GM18505 (cell line): ENCODE results near the gene ELP5.

Source experiments
- ATAC-seq: cut with Tn5 transposase; IDR thresholded peaks from one replicate; pipeline ENCODE4 v1.9.1; 2021; ENCODE audit not compliant: unreplicated experiment
- POLR2A ChIP-seq: IDR thresholded peaks from 4 replicates; pipeline ENCODE4 v1.6.1; 2011; ENCODE audit warnings: borderline replicate concordance; ENCODE audit not compliant: insufficient read depth, insufficient read length; ENCODE audit errors: extremely low read depth

Gene ELP5

DNA sequence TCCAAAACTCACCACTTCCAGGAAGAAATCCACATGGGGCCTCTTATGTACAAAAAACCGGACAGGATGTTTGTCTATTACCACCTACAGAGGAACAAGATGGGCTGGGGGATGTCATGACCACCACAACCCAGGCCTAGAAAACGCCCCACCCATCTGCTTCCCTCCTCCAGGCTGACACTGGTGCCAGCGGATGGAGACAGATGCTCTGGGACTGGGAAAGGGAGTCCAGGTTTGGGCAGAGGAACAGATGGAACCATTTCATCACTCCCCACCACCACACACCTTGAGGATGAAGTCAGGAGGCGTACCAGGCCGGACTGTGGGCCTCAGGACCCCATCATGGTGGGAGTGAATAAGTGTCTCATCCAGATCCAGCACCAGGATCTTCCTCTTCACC lies 5.2 kb upstream of the ELP5 start:
- ATAC-seq, result no peak
- TF ChIP-seq POLR2A, result no peak

DNA sequence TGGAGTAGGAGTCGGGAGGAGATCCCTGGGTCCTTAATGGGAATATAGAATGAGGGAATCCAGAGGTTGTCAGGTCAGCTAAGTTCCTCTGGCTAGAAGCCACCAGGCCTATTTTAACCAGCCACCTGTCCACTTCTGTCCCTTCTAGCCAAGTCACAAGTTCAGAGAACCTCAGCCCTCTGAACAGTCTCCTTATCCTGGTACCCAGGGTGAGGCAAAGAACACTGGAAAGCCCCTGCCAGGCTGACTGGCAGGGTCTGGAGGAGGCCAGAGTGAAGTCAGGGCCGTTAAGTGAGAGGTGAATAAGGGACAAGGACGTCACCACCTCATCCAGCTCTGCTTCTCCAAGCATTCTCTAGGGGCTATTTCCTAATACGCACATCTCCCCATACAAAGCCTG lies 3.2 kb upstream of the ELP5 start:
- TF ChIP-seq POLR2A, result no peak
- ATAC-seq, result no peak

DNA sequence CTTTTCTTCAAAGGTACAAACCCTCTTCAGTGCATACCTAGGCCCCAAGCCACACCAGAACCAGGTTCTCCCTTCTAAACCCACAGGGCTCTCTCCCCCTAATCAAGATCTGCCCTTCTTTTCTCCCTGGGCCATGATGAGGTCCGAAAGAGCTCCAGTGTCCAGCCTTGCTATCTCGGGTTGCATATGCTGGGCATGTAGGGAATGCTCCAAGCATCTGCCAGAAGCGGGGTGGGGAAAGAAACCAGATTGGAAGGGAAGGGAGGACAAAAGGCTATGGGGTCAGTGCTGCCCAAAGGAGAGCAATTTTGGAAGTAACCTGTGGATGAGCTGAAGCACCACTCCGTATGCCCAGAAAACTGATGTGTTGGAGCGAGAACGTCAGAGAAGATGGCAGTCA lies 2.8 kb upstream of the ELP5 start:
- ATAC-seq, result no peak

DNA sequence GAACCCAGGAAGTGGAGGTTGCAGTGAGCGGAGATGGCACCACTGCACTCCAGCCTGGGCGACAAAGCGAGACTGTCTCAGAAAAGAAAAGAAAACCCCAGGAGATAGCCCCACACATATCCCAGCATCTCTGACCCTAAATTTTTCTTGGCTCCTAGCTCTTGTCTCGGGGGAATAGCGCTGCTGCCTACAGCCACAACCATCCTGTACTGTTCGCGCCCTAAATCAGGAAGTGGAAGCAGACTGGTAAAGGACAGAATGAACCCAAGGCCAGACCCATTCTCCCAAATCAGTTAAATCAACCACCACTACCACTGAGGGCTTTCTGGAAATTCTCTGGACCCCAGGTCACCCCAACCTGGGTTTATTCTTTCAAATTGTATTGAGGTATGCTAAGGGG lies 2.2 kb upstream of the ELP5 start:
- no peak for TF ChIP-seq POLR2A
- no peak for ATAC-seq

More for the DNA sequence above, 2.8 kb upstream of the ELP5 start:
- TF ChIP-seq POLR2A, result no peak

DNA sequence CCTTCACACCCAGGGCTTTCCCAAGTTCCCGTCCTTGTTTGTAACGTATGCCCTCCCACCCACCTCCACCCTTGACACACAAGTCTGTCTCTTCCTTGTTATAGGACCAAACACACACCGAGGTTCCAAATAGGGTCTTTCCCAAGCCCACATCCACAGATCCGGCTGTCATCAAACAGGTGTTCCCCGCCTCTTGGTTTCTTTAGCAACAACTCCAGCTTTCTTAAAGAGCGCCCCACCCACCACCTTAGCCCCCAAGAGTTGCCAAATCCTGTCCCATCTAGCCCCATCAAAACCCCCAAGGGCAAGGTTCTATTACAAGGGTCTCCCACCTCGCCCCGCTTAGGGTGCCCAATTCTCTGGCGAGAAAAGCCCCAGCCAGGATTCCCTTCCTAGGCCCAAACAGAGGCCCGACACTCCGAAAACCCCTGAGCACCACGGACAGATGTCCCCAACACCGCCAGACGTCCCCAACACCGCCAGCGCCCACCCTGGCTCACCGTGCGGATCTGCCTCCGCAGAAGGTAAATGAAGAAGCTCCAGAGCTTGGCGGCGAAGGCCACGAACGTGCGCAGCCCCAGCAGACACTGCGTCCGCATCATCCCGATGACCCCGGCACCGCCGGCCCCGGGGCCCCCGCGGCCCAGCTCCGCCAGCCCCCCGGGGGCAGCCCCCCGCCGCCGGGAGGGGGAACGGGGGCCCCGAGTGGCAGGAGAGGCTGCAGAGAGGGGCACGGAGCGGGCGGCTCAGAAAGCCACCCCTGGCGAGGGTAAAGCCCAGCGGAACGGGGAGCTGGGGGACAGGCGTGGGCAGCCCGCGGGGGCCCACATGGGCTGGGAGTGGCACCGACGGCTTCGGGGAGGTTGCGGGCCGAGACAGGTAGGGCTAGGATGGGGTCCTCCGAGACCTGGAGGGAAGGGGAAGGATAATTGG lies 1.1 kb upstream of the ELP5 start:
- TF ChIP-seq POLR2A, result no peak
- peak; percentile 4 for ATAC-seq

DNA sequence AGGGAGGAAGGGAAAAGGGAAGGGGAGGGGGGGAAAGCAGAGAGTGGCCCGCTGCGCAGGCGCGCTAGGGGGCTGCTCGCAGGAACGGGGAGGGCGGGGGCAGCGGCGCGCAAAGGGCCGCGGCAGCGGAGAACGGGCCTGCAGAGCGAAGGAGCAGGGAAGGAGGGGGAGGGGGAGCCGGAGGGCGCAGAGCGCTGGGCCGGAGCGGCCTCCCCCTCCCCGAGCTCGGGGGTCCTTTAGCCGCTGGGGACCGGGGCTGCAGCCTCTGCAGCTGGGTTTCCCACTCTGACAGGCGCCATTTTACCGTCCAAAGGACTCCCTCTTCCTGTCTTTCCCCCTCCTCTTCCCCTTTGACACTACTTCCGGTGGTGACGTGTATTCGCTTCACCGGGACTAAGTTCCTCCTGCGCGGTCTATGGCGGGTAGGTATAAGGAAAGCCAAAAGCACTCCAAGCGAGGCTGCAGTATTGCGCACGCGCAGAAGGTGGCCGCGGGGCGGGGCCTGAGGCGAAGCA lies 297 bp upstream of the ELP5 start, which contains the start of gene CTDNEP1:
Gene CTDNEP1 (minus strand): TSS at position 74 of the 515 bp plus-strand sequence. CDS start 438 bp downstream, outside the sequence.
- peak; percentile 82 for ATAC-seq
- TF ChIP-seq POLR2A, result peak; percentile 58

DNA sequence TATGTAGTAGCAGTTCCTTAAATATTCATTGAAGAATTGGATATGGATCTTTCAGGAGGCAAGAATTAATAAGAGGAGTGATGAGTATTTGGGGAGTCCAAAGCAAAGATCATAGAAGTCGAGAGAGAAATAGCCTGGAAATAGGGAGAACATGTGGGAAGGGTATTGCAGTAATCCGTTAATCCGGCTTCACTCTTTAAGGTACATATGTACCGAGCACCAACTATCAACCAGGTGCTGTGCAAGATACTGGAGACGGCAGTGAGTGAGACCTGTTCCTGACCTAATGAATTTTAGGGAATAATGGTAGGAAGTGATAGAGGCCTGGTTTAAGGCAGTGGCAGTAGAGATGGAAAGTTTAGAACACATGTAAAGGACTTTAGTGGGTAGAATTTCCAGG lies 1.1 kb downstream of the ELP5 start:
- TF ChIP-seq POLR2A, result no peak
- no peak for ATAC-seq

DNA sequence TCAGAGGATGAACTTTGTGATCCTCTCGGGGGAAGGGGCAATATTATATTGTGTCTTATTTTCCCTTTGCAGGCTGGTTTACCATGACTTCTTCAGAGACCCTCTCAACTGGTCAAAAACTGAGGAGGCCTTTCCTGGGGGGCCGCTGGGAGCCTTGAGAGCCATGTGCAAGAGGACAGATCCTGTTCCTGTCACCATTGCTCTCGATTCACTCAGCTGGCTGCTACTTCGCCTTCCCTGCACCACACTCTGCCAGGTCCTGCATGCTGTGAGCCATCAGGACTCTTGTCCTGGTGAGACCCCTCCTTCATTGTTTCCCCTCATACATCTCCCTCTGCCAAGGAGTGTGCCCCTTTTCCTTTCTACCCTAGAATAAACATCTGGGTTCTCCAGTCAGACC lies 2.5 kb downstream of the ELP5 start:
- ATAC-seq, result no peak
- TF ChIP-seq POLR2A, result no peak

DNA sequence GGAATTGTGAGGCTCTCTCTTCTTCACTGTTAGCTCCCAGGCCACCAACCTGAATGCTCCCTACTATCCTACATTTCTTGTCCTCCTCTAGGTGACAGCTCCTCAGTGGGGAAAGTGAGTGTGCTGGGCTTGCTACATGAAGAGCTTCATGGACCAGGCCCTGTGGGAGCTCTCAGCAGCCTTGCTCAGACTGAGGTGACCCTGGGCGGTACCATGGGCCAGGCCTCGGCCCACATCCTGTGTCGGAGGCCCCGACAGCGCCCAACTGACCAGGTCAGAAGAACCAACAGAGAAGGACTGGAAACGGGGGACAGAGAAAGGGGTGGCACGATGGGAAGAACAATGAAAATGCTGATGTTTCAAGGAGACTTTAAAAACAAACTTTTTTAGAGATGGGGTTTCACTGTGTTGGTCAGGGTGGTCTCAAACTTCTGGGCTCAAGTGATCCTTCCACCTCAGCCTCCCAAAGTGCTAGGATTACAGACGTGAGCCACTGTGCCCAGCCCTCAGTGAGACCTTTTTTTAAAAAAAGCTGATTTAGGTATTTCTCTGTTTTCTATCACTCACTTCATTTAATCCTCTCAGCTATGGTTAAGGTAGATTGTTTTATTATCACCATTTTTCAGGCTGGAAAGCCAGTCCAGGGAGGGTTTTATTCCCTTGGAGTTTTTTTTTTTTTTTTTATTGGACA lies 4.9 kb downstream of the ELP5 start:
- no peak for TF ChIP-seq POLR2A
- no peak for ATAC-seq

DNA sequence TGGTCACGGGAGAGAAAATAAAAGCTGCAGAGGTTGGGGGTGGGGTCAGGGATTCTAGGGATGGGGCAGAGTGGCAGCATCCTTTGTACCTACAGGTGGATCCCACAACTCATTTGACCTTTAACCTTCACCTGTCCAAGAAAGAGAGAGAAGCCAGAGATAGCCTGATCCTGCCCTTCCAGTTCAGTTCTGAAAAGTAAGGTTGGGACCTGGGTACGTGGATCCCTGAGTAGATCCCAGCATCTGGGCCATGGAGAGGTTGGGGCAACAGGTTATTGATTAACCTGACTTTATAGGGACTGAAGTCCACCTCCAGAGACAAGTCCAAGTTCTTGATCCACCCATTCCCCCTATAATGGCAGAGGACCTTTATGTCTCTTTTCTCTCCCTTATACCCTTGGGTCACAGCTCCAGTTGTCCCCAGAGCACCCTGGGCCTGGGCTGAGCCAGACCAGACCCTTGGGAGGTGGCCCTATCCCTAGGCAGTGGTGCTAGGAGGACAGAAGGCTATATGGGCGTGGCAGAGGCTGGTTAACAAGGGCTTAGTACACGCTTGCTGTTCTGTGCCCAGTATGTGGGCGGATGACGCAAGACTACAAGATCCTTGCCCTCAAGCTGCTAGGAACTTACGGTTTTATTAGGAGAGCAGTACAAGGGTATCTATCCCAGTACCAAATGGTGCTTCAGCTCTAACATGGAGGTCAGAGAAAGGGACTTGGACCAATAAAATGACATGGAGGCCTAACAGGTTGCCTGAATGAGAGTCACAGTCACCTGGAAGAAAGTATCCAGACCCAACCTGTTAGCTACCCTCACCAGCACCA lies 6.9 kb downstream of the ELP5 start:
- ATAC-seq, result no peak
- no peak for TF ChIP-seq POLR2A

DNA sequence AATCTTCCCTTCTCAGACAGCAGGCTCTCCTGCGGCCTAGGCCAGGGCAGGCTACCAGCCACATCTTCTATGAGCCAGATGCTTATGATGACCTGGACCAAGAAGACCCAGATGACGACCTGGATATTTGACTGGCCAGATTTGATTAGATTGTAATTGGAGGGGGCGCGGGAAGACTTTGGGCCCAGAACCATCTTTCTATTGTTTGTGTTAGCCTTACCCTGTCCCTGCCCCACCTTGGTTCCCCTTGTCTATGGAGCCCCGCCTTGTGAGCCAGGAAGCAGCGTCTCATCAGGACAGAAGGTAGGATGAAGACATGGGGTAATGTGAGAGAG lies 7.5 kb downstream of the ELP5 start:
- no peak for ATAC-seq
- TF ChIP-seq POLR2A, result no peak

DNA sequence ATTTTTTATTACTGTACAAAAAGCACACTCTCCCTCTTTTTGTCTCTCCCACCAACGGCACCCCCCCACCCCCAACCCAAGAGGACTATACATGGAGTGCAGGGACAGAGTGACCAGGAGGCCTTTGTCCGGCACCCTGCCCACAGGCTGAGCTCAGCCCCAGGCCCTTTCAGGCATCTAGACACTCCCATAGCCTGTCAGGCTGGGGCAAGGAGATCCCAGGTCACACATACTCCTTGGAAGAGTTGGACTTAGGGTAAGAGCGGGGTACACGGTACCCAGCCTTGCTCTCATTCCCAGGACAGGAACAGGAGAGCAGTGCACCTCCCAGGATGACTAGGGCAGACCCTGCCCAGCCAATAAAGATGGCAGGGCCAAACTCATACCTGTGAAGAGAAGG lies 8.1 kb downstream of the ELP5 start:
- ATAC-seq, result no peak
- TF ChIP-seq POLR2A, result no peak

DNA sequence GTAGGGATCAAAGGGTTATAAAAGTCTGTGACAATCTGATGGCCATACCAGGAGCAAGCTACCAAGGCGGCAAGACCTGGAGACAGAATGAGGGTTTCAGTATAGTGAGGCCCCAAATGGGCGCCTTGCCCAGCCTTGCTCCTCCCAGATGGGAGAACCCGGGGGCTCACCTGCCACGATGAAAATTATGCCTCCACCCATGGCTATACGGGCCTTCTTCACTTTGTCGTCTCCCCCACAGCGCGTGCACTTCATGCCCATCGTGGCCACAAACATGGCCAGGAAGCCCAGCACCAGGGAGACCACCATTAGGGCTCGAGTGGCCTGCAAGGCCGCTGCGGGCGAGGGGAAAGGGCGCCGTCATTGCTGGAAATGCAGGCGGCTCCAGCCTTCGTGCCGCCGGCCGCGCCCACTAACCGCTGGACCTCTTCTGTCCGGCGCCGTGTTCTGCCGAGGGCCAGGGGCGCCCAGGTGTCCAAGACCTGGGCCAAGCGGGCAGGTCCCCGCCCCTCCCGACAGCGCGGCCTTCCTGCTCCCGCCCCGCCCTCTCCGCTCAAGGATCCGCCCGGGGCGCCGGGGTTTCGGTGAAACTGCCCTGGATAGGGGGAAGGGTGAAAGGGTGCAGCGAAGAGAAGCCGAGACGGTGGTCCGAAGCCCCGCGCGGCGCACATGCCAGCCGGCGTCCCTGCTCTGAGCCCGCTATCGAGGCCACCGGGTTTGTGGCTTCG lies 8.8 kb downstream of the ELP5 start:
- peak; percentile 30 for TF ChIP-seq POLR2A
- no peak for ATAC-seq
